CD4-positive, CD25-positive, alpha-beta regulatory T cell (primary cell): ENCODE data around the gene ZSCAN10. TPM values are rescaled to one million over a fixed set of nuclear protein-coding genes. Genes with fewer than 3 reads are reported as not detected.
A peak's percentile ranks its signal among the peaks of the same experiment; 100 is the strongest.

ENCODE experiments used
- ATAC-seq, 2 donors: fragments of 150-1000 bp; cut with Tn5 transposase; one replicate each; pipeline ENCODE4 v1.10.0; 2021; ENCODE audit warnings: low read depth in 2 of 2, moderate number of reproducible peaks in 2 of 2, moderate library complexity in 1 of 2
- DNase-seq, 3 donors: peaks; one replicate each; pipeline versions ENCODE4 v3.0.0 to v3.0.0-alpha.2; 2012 to 2022; ENCODE audit warnings: mixed read lengths in 1 of 3
- H3K27ac ChIP-seq: one replicate; pipeline ENCODE4 v1.7.0; 2013; ENCODE audit warnings: mild to moderate bottlenecking, low read length; ENCODE audit not compliant: insufficient read depth, poor library complexity, severe bottlenecking
- H3K27me3 ChIP-seq: one replicate; pipeline ENCODE4 v1.7.0; 2013; ENCODE audit warnings: low read length; ENCODE audit not compliant: control insufficient read depth, insufficient read depth
- H3K36me3 ChIP-seq: one replicate; pipeline ENCODE4 v1.7.0; 2013; ENCODE audit warnings: mild to moderate bottlenecking, low read length, moderate library complexity; ENCODE audit not compliant: control insufficient read depth, insufficient read depth
- H3K4me1 ChIP-seq: 2 replicates; pipeline ENCODE4 v1.7.0; 2013; ENCODE audit warnings: mild to moderate bottlenecking, low read length; ENCODE audit not compliant: insufficient read depth, control insufficient read depth, poor library complexity, severe bottlenecking
- H3K4me3 ChIP-seq: one replicate; pipeline ENCODE4 v1.7.0; 2013; ENCODE audit warnings: low read depth, mild to moderate bottlenecking, low read length, moderate library complexity
- H3K9me3 ChIP-seq, 2 experiments: 1 replicate in 1 of 2; 2 replicates in 1 of 2; pipeline ENCODE4 v1.7.0; 2013; ENCODE audit warnings: low read length in 2 of 2, mild to moderate bottlenecking in 1 of 2, moderate library complexity in 1 of 2; ENCODE audit not compliant: control insufficient read depth in 2 of 2
- H3K27ac Mint-ChIP-seq, 3 donors: one replicate each; pipeline ENCODE4 v1.8.0; 2020 to 2022; ENCODE audit warnings: mild to moderate bottlenecking in 3 of 3, mixed read lengths in 3 of 3, moderate library complexity in 2 of 3
- H3K27me3 Mint-ChIP-seq: one replicate; pipeline ENCODE4 v1.8.0; 2022; ENCODE audit warnings: mild to moderate bottlenecking, mixed read lengths
- H3K36me3 Mint-ChIP-seq: one replicate; pipeline ENCODE4 v1.8.0; 2020; ENCODE audit warnings: mixed read lengths
- H3K4me1 Mint-ChIP-seq, 4 donors: one replicate each; pipeline ENCODE4 v1.8.0; 2020 to 2022; ENCODE audit warnings: mixed read lengths in 4 of 4, mild to moderate bottlenecking in 1 of 4
- H3K4me3 Mint-ChIP-seq, 4 donors: one replicate each; pipeline ENCODE4 v1.8.0; 2020 to 2022; ENCODE audit warnings: mild to moderate bottlenecking in 4 of 4, mixed read lengths in 4 of 4, moderate library complexity in 3 of 4
- H3K9me3 Mint-ChIP-seq, 7 donors: one replicate each; pipeline ENCODE4 v1.8.0; 2020 to 2022; ENCODE audit warnings: mixed read lengths in 7 of 7, mild to moderate bottlenecking in 3 of 7, moderate library complexity in 2 of 7
- polyA plus RNA-seq, 4 donors: library from polyadenylated mRNA; unstranded; fragments of 300-500 nt; fragmentation: Illumina TruSeq; gene quantifications; one replicate each; pipeline ENCODE4 v1.2.3, GENCODE V29; 2021
- total RNA-seq: library from RNA; stranded (reverse); gene quantifications from one replicate; pipeline ENCODE4 v1.2.3, GENCODE V29; 2022

ZSCAN10 gene
- total and polyA plus RNA-seq, 5 donors from 2014 or later, result 0.81 TPM; not detected in 4

DNA sequence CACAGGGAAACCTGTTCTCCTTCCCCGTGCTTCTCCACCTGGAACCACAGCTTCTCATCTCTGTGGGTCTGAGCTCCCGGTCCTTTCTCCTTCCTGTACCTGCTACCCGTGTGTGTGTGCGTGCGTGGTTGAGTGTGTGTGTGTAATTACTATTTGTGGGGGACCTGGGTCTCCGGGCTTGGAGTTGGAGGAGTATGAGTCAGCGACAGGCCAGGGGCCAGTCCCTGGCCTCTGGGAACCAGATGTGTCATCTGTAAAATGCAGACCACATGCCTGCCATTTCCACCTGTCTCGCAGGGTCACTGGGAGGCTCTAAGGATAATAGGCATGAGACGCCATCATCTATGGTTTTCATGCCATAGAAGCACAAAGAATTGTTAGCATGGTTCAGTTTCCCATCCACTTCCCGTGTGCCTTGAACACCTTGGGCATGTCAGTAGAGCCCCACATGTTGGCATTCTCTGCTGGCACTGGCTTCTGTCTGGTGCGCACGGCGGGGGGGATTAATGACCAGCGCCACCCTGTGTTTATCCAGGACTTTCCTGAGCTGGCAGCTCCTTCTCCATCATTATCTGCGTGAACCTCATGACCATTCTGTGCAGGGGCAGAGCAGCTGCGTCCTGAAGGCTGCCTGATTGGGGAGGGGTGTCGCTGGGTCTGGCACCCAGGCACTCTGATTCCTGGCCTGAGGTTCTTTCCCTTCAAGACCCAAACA is 14.8 kb upstream of the ZSCAN10 start:
- Histone ChIP-seq H3K9me3 (no peaks in the 10 kb centered on the region), H3K27me3 (no peaks in the 10 kb centered on the region), H3K27ac (no peak overlapping the region), H3K4me1 (no peaks in the 10 kb centered on the region), H3K36me3 (no peaks in the 10 kb centered on the region), H3K4me3 (no peak overlapping the region)
- Mint-ChIP-seq H3K4me1 (peaks cover 0 to 4% (median 1%) of the 10 kb centered on the region in 4 donors), H3K9me3 (no peaks in the 10 kb centered on the region), H3K36me3 (peaks cover 5% of the 10 kb centered on the region), H3K27ac (no peak overlapping the region), H3K27me3 (peaks cover 6% of the 10 kb centered on the region), H3K4me3 (no peak overlapping the region)
- ATAC-seq, result no peak
- DNase-seq, result no peak

GRCh38 chr16:3112881-3113574 is 13.9 kb upstream of the ZSCAN10 start:
- no peaks in the 10 kb centered on the region for H3K9me3 ChIP-seq
- H3K4me1 Mint-ChIP-seq, result peaks cover 0 to 4% (median 1%) of the 10 kb centered on the region in 4 donors
- H3K9me3 Mint-ChIP-seq, result no peaks in the 10 kb centered on the region
- ATAC-seq, result no peak
- peaks cover 6% of the 10 kb centered on the region for H3K27me3 Mint-ChIP-seq
- H3K36me3 ChIP-seq, result no peaks in the 10 kb centered on the region
- no peak overlapping the region for H3K27ac ChIP-seq
- no peak for DNase-seq
- no peak overlapping the region for H3K27ac Mint-ChIP-seq
- peak overlapping the region in 1 of 4 donors; percentile 35 for H3K4me3 Mint-ChIP-seq
- H3K27me3 ChIP-seq, result no peaks in the 10 kb centered on the region
- no peaks in the 10 kb centered on the region for H3K4me1 ChIP-seq
- peaks cover 5% of the 10 kb centered on the region for H3K36me3 Mint-ChIP-seq
- no peak overlapping the region for H3K4me3 ChIP-seq

GRCh38 chr16:3112058-3112880 is 13.2 kb upstream of the ZSCAN10 start, which contains the start of gene ZNF205:
Gene ZNF205, plus strand, starts transcription at chr16:3112586. Its CDS starts 845 bp downstream, at chr16:3113431.
- ATAC-seq, result no peak
- peak within 1 kb of the TSS in 2 of 4 donors; percentile 21 to 35 for H3K4me3 Mint-ChIP-seq
- Histone ChIP-seq H3K27ac (no peak within 1 kb of the TSS), H3K4me3 (no peak within 1 kb of the TSS), H3K9me3 (no peaks in the 10 kb centered on the region), H3K36me3 (no peaks in the 10 kb centered on the region), H3K27me3 (no peaks in the 10 kb centered on the region), H3K4me1 (peaks cover 3% of the 10 kb centered on the region)
- H3K4me1 Mint-ChIP-seq, result peaks cover 1 to 6% (median 3%) of the 10 kb centered on the region in 4 donors
- DNase-seq, result no peak
- peaks cover 5% of the 10 kb centered on the region for H3K36me3 Mint-ChIP-seq
- H3K9me3 Mint-ChIP-seq, result no peaks in the 10 kb centered on the region
- peak within 1 kb of the TSS in 1 of 3 donors; percentile 63 for H3K27ac Mint-ChIP-seq
- peaks cover 10% of the 10 kb centered on the region for H3K27me3 Mint-ChIP-seq

DNA sequence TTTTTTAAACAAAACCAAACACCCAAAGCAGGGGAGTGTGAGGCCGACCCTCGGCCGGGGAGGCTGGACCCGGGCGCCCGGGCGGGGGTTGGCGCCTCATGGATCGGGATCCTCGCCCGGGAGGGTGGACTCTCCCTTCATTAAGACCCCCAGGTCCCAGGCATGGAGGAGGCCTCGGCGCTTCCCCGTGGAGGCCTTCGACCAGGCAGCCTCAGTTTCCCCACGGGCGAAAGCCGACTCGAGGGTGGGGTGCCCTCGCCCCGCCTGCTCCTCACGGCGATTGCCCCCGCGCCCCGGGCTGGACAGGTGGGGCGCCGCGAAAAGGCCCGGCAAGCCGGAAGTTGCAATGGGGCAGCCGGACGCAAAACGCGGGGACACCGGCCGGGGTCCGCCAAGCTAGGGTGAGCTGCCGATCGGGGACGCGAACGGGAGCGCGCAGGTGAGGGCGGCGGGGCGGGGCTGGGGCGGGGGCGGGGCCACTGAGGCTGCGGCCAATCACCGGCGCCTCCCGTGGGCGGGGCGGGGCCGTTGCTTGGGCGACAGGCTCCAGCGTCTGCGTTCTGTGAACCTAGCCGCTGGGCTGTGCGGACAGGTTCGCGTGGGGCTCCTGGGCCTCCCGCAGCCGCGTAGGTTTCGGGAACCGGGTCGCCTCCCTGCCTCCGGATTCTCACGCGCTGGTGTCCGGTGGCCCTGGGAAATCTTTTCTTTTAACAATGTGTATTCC is 7.3 kb upstream of the ZSCAN10 start:
- Mint-ChIP-seq H3K4me1 (peaks cover 11 to 42% (median 25%) of the 10 kb centered on the region in 4 donors), H3K9me3 (no peaks in the 10 kb centered on the region), H3K36me3 (no peaks in the 10 kb centered on the region), H3K27me3 (peaks cover 4% of the 10 kb centered on the region), H3K27ac (peak overlapping the region; percentile 89 to 91 (median 91)), H3K4me3 (peak overlapping the region; percentile 85 to 97 (median 88))
- ATAC-seq, result peak; percentile 91 to 94
- H3K27me3 ChIP-seq, result no peaks in the 10 kb centered on the region
- H3K27ac ChIP-seq, result peak overlapping the region; percentile 85
- H3K4me3 ChIP-seq, result peak overlapping the region; percentile 78
- peaks cover 24% of the 10 kb centered on the region for H3K4me1 ChIP-seq
- H3K9me3 ChIP-seq, result no peaks in the 10 kb centered on the region
- DNase-seq, result peak; percentile 86 to 94 (median 88)
- no peaks in the 10 kb centered on the region for H3K36me3 ChIP-seq

DNA sequence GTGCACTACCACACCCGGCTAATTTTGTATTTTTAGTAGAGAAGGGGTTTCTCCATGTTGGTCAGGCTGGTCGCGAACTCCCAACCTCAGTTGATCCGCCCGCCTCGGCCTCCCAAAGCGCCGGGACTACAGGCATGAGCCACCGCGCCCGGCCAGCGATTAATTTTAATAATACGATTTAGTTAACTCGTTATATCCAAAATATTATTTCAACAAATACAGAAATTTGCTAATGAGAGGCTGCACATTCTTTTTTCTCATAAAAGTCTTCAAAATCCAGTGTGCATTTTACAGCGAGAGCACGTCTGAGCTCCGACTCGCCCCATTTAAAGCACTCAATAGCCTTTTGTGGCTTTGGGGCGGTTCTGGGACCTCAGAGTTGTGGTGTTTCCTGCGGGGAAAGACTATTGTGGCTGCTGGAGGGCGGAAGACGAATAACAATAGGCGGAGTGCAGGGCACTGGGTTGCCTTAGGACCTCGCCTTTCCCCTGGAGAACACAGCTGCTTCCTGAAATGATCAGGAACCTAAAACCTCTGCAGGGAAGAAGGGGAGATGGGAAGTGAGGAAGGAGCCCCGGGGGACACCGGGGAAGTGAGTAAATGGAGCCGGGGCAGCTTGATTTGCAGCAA is 2.9 kb upstream of the ZSCAN10 start:
- H3K4me3 ChIP-seq, result peak overlapping the region; percentile 48
- Mint-ChIP-seq H3K9me3 (no peaks in the 10 kb centered on the region), H3K27me3 (no peaks in the 10 kb centered on the region), H3K4me1 (peaks cover 11 to 65% (median 33%) of the 10 kb centered on the region in 4 donors), H3K4me3 (peak overlapping the region; percentile 73 to 92 (median 88)), H3K27ac (peak overlapping the region; percentile 74 to 93 (median 92)), H3K36me3 (no peaks in the 10 kb centered on the region)
- H3K9me3 ChIP-seq, result no peaks in the 10 kb centered on the region
- H3K4me1 ChIP-seq, result peaks cover 38% of the 10 kb centered on the region
- H3K27me3 ChIP-seq, result no peaks in the 10 kb centered on the region
- ATAC-seq (no peak), DNase-seq (peak in 1 of 3 donors; percentile 62)
- no peaks in the 10 kb centered on the region for H3K36me3 ChIP-seq
- peak overlapping the region; percentile 41 for H3K27ac ChIP-seq

GRCh38 chr16:3101018-3101840 is 2.1 kb upstream of the ZSCAN10 start:
- H3K27ac Mint-ChIP-seq, result peak overlapping the region; percentile 74 to 93 (median 92)
- H3K36me3 Mint-ChIP-seq, result no peaks in the 10 kb centered on the region
- peaks cover 11 to 65% (median 34%) of the 10 kb centered on the region in 4 donors for H3K4me1 Mint-ChIP-seq
- peak overlapping the region; percentile 73 to 92 (median 88) for H3K4me3 Mint-ChIP-seq
- Histone ChIP-seq H3K27me3 (no peaks in the 10 kb centered on the region), H3K27ac (peak overlapping the region; percentile 41), H3K9me3 (no peaks in the 10 kb centered on the region), H3K4me3 (peak overlapping the region; percentile 70), H3K4me1 (peaks cover 37% of the 10 kb centered on the region), H3K36me3 (no peaks in the 10 kb centered on the region)
- no peaks in the 10 kb centered on the region for H3K9me3 Mint-ChIP-seq
- no peaks in the 10 kb centered on the region for H3K27me3 Mint-ChIP-seq
- ATAC-seq (no peak), DNase-seq (peak in 2 of 3 donors; percentile 57 to 71)
